Adrenal gland (tissue), 12 donors: ENCODE data around the gene RIMS3. TPM values are rescaled to one million over a fixed set of nuclear protein-coding genes. Genes with fewer than 3 reads are reported as not detected.

ENCODE experiments used
- DNase-seq, 7 donors: peaks; one replicate each; pipeline ENCODE4 v3.0.0-alpha.2; 2019 to 2020
- H3K27ac ChIP-seq, 5 donors: fragments of 200-600 bp; sonication (generic) in 4 of 5; 1 replicate in 3 of 5; 2 replicates in 2 of 5; pipeline versions ENCODE4 v1.5.1 to v1.8.0; 2016 to 2020; ENCODE audit warnings: mild to moderate bottlenecking in 1 of 5
- H3K27me3 ChIP-seq: fragments of 200-600 bp; 2 replicates; pipeline ENCODE4 v1.8.0; 2021
- H3K36me3 ChIP-seq, 2 donors: fragments of 200-600 bp; replicated peaks in 1 of 2; 1 replicate in 1 of 2; 2 replicates in 1 of 2; pipeline versions ENCODE4 v1.5.1 to v1.8.0; 2018 to 2022
- H3K4me1 ChIP-seq, 2 donors: fragments of 200-600 bp; replicated peaks in 1 of 2; 1 replicate in 1 of 2; 2 replicates in 1 of 2; pipeline versions ENCODE4 v1.5.1 to v1.8.0; 2018 to 2021
- H3K4me3 ChIP-seq, 4 donors: fragments of 200-600 bp; sonication (generic) in 3 of 4; one replicate each; pipeline ENCODE4 v1.5.1; 2016 to 2018
- H3K9me3 ChIP-seq, 3 donors: fragments of 200-600 bp; sonication (generic) in 1 of 3; replicated peaks in 1 of 3; 1 replicate in 2 of 3; 2 replicates in 1 of 3; pipeline versions ENCODE4 v1.5.1 to v1.8.0; 2016 to 2021
- CTCF ChIP-seq, 6 experiments: fragments of 450-650 bp in 4 of 6; fragments of 200-600 bp in 2 of 6; sonication (generic) in 1 of 6; IDR thresholded peaks; 1 replicate in 5 of 6; 2 replicates in 1 of 6; pipeline versions ENCODE4 v1.5.1 to v1.8.0; 2016 to 2021; ENCODE audit warnings: antibody characterized with exemption in 6 of 6, mild to moderate bottlenecking in 2 of 6, moderate library complexity in 1 of 6
- POLR2A ChIP-seq, 2 donors: fragments of 450-650 bp; IDR thresholded peaks; one replicate each; pipeline ENCODE4 v1.6.1; 2017; ENCODE audit warnings: antibody characterized with exemption in 2 of 2, mild to moderate bottlenecking in 2 of 2, moderate library complexity in 1 of 2
- WGBS, 4 donors: extraction: QIAGEN DNeasy Blood & Tissue Kit in 2 of 4; methylation state at CpG; one replicate each; pipeline versions ENCODE4 v1.1.5 to v1.1.7; 2013 to 2017; 5-methylcytosine and 5-hydroxymethylcytosine counted together
- intact Hi-C, 2 donors: fragments of 100-400 bp; cut with DNase I; formaldehyde crosslinking; loops; one replicate each; pipeline versions ENCODE4 v1.14.1 to v1.15.0; 2022 to 2023
- polyA plus RNA-seq, 3 donors: library from polyadenylated mRNA; stranded (reverse); fragments of 200-250 nt in 2 of 3; fragments of 350-450 nt in 1 of 3; fragmentation: Illumina TruSeq in 1 of 3; extraction: RNeasy Lipid Tissue Mini Kit (QIAGEN cat#74804) in 1 of 3; gene quantifications; one replicate each; pipeline ENCODE4 v1.2.3, GENCODE V29; 2013 to 2014
- total RNA-seq, 9 donors: library from RNA; depleted of rRNA in 4 of 9; stranded (reverse); fragments of >200 nt in 4 of 9; fragments of 120-200 nt in 1 of 9; fragmentation: NEBNext Ultra II Directional in 1 of 9; extraction: Animal tissue kit (Norgen Biotek cat#: 25700) in 1 of 9; gene quantifications; one replicate each; pipeline versions ENCODE4 v1.1.0 to v1.2.4, GENCODE V29; 2013 to 2023
- donor health status: healthy with polysubstance abuse.
- donor health status: Bipolar disorder and iron deficiency.
- donor health status: DM: yes; HTN: yes; CAD: no.
- donor health status: DM: no; HTN: no; CAD: no.
- donor health status: DM: no; HTN: no; CAD: no.
- donor health status: DM: yes; HTN: yes; CAD: no.

RIMS3 gene
- total and polyA plus RNA-seq, 12 donors = 0.84 to 10.3 (median 3.5) TPM

- H3K4me1 ChIP-seq = peaks cover 33 to 59% of the 10 kb centered on the region in 2 donors
- intact Hi-C loops = no loop called here
Observed at GRCh38 chr1:40696294-40696693, 30.8 kb upstream of the RIMS3 start.

GRCh38 chr1:40694353-40694874, 28.9 kb upstream of the RIMS3 start:
- Histone ChIP-seq H3K4me1 (peaks cover 33 to 65% of the 10 kb centered on the region in 2 donors), H3K27me3 (no peaks in the 10 kb centered on the region), H3K9me3 (no peaks in the 10 kb centered on the region), H3K27ac (no peak overlapping the region), H3K4me3 (no peak overlapping the region), H3K36me3 (no peaks in the 10 kb centered on the region)
- WGBS, 4 donors = 65 to 78% (median 75%) methylated on average over 2 of the region's 2 CpGs
- no peak for TF ChIP-seq CTCF (IDR thresholded peaks at IDR 0.05)
- no peak for TF ChIP-seq POLR2A (IDR thresholded peaks at IDR 0.05)
- DNase-seq = no peak
- intact Hi-C loops = no loop called here

More at GRCh38 chr1:40696294-40696693, 30.8 kb upstream of the RIMS3 start:
- 42 to 45% (median 42%) methylated on average over 4 of the region's 4 CpGs for WGBS, 4 donors
- Histone ChIP-seq H3K4me3 (no peak overlapping the region), H3K27me3 (no peaks in the 10 kb centered on the region), H3K27ac (peak overlapping the region in 4 of 5 donors; percentile 36 to 73 (median 58)), H3K36me3 (no peaks in the 10 kb centered on the region), H3K9me3 (no peaks in the 10 kb centered on the region)
- peak in 1 of 7 donors; percentile 14 for DNase-seq
- no peak for TF ChIP-seq POLR2A (IDR thresholded peaks at IDR 0.05)

GRCh38 chr1:40693425-40693824, 27.9 kb upstream of the RIMS3 start:
- Histone ChIP-seq H3K27ac (peak overlapping the region in 1 of 5 donors; percentile 3), H3K9me3 (no peaks in the 10 kb centered on the region), H3K36me3 (no peaks in the 10 kb centered on the region), H3K27me3 (no peaks in the 10 kb centered on the region), H3K4me3 (no peak overlapping the region), H3K4me1 (peaks cover 27 to 60% of the 10 kb centered on the region in 2 donors)
- TF ChIP-seq POLR2A (IDR thresholded peaks at IDR 0.05) = no peak
- TF ChIP-seq CTCF (IDR thresholded peaks at IDR 0.05) = no peak
- no peak for DNase-seq
- 90 to 94% (median 91%) methylated on average over 1 of the region's 1 CpG for WGBS, 4 donors
- intact Hi-C loops = no loop called here

DNA sequence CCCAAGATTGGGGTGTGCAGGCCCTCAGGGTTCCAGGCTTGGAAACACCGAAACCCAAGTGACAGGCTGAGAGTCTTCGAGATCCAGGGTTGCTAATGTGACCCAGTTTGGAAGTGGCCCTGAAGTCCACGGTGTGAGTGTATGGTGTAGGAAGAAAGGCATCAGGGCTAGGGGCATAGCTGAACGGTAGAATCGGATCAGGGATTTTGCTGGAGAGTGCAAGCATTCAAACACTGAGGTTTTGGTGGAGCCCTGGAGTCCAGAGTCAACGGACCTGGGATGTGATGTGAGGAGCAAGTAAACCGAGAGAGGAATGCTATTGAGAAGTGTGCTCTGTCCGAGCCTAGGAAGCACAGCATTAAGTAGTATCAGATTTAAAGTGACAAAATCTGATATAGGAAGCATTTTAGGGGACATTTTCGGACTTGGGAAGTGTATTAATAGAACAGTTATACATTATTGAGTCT, 27.0 kb upstream of the RIMS3 start:
- peak overlapping the region in 3 of 4 donors; percentile 62 to 100 (median 90) for H3K4me3 ChIP-seq
- 1 to 2% (median 2%) methylated on average over 8 to 9 of the region's 9 CpGs for WGBS, 4 donors
- intact Hi-C loops = no loop called here
- TF ChIP-seq POLR2A (IDR thresholded peaks at IDR 0.05) = no peak
- no peak for TF ChIP-seq CTCF (IDR thresholded peaks at IDR 0.05)
- no peaks in the 10 kb centered on the region for H3K36me3 ChIP-seq
- peak in 3 of 7 donors; percentile 38 to 56 (median 54) for DNase-seq
- no peaks in the 10 kb centered on the region for H3K27me3 ChIP-seq
- H3K9me3 ChIP-seq = no peaks in the 10 kb centered on the region
- peaks cover 27 to 54% of the 10 kb centered on the region in 2 donors for H3K4me1 ChIP-seq
- peak overlapping the region; percentile 92 to 100 (median 98) for H3K27ac ChIP-seq
